ENCODE results near the gene GJA3.

GRCh38 chr13:20168396-20168795, 7.5 kb upstream of the GJA3 start:
- TF ChIP-seq CTCF (conservative IDR thresholded peaks at IDR 0.05; ENCODE audit: low read depth, low read length) (no peak), EZH2 (IDR thresholded peaks at IDR 0.05; ENCODE audit: borderline replicate concordance, low read depth, low read length, poor library complexity, severe bottlenecking) (no peak)

Measured in A673 (cell line).